ENCODE measurements around the gene RACGAP1. TPM values are rescaled to one million over a fixed set of nuclear protein-coding genes. Genes with fewer than 3 reads are reported as not detected.

RACGAP1 gene
- total and polyA plus RNA-seq, 2 experiments from 2014 or later = 19.0 to 52.8 TPM

DNA sequence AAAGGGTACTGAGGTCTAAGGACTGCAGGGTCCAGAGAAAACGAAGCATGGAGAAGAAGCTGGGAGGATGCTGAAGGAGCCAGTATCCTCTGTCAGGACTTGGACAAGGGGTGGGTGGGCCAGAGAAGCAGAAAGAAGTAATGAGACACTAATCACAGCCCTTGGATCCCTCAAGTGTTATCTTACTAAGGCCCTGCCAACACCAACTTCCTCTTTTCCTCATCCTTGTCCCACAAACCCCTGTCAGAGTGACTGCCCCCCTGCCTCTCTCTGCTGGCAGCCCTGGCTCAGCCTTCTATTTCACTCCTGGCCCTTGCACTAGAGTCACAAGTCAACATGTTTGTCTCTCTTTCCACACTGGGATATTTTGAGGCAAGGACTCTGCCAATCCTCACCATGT is 28.3 kb upstream of the RACGAP1 start:
- no peaks in the 10 kb centered on the region; the same call in none of the 3 replicates for H3K9me3 Mint-ChIP-seq
- Histone ChIP-seq H3K36me3 (ENCODE audit: insufficient read depth) (no peaks in the 10 kb centered on the region), H4K20me1 (replicated peaks; ENCODE audit: insufficient read depth) (no peaks in the 10 kb centered on the region), H3K4me3 (no peak overlapping the region), H3K27ac (ENCODE audit: low read depth) (no peak overlapping the region), H3K4me1 (ENCODE audit: insufficient read depth) (peaks cover 17% of the 10 kb centered on the region), H3K9me2 (ENCODE audit: insufficient read depth) (no peaks in the 10 kb centered on the region), H2AFZ (no peak overlapping the region), H3K79me2 (replicated peaks; ENCODE audit: insufficient read depth) (no peaks in the 10 kb centered on the region), H3F3A (replicated peaks; ENCODE audit: low read depth) (peaks cover 14% of the 10 kb centered on the region), H3K4me2 (no peak overlapping the region), H3K27me3 (ENCODE audit: insufficient read depth) (peaks cover 98% of the 10 kb centered on the region)
- DNase-seq (ENCODE audit: low spot score) (no peak), ATAC-seq (no peak)
- H3K4me1 Mint-ChIP-seq = peaks cover 33% of the 10 kb centered on the region
- no peaks in the 10 kb centered on the region; the same call in 2 of the 3 replicates for H3K36me3 Mint-ChIP-seq (ENCODE audit: low read depth)
- no peak overlapping the region for H3K4me3 Mint-ChIP-seq
- no peak overlapping the region for H3K27ac Mint-ChIP-seq
- peaks cover 76% of the 10 kb centered on the region for H3K27me3 Mint-ChIP-seq (ENCODE audit: insufficient read depth, low read depth, poor library complexity)
- TF ChIP-seq, protein P1, sequence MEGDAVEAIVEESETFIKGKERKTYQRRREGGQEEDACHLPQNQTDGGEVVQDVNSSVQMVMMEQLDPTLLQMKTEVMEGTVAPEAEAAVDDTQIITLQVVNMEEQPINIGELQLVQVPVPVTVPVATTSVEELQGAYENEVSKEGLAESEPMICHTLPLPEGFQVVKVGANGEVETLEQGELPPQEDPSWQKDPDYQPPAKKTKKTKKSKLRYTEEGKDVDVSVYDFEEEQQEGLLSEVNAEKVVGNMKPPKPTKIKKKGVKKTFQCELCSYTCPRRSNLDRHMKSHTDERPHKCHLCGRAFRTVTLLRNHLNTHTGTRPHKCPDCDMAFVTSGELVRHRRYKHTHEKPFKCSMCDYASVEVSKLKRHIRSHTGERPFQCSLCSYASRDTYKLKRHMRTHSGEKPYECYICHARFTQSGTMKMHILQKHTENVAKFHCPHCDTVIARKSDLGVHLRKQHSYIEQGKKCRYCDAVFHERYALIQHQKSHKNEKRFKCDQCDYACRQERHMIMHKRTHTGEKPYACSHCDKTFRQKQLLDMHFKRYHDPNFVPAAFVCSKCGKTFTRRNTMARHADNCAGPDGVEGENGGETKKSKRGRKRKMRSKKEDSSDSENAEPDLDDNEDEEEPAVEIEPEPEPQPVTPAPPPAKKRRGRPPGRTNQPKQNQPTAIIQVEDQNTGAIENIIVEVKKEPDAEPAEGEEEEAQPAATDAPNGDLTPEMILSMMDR (conservative IDR thresholded peaks at IDR 0.05; ENCODE audit: low read depth in 2 of 2) = no peak
- TF ChIP-seq, protein P2, sequence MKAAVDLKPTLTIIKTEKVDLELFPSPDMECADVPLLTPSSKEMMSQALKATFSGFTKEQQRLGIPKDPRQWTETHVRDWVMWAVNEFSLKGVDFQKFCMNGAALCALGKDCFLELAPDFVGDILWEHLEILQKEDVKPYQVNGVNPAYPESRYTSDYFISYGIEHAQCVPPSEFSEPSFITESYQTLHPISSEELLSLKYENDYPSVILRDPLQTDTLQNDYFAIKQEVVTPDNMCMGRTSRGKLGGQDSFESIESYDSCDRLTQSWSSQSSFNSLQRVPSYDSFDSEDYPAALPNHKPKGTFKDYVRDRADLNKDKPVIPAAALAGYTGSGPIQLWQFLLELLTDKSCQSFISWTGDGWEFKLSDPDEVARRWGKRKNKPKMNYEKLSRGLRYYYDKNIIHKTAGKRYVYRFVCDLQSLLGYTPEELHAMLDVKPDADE (IDR thresholded peaks at IDR 0.05) = no peak
- TF ChIP-seq REST (IDR thresholded peaks at IDR 0.05; ENCODE audit: unreplicated experiment) (no peak), EZH2phosphoT487 (IDR thresholded peaks at IDR 0.05; ENCODE audit: unreplicated experiment) (no peak), STAT1 (IDR thresholded peaks at IDR 0.05; ENCODE audit: unreplicated experiment) (no peak), CREB1 (CRISPR knock-in tag; IDR thresholded peaks at IDR 0.05; ENCODE audit: low read depth) (no peak), EZH2 (IDR thresholded peaks at IDR 0.05; ENCODE audit: low read depth, unreplicated experiment) (no peak)

GRCh38 chr12:50052964-50053363 is 27.7 kb upstream of the RACGAP1 start:
- H3K27ac Mint-ChIP-seq = no peak overlapping the region
- no peak overlapping the region for H2AFZ ChIP-seq
- DNase-seq (ENCODE audit: low spot score) = no peak
- H3K79me2 ChIP-seq (replicated peaks; ENCODE audit: insufficient read depth) = no peaks in the 10 kb centered on the region
- H3K4me1 Mint-ChIP-seq = peaks cover 31% of the 10 kb centered on the region
- no peaks in the 10 kb centered on the region; the same call in none of the 3 replicates for H3K9me3 Mint-ChIP-seq
- H3K4me3 ChIP-seq = no peak overlapping the region
- peaks cover 71% of the 10 kb centered on the region for H3K27me3 Mint-ChIP-seq (ENCODE audit: insufficient read depth, low read depth, poor library complexity)
- H3K4me1 ChIP-seq (ENCODE audit: insufficient read depth) = peaks cover 17% of the 10 kb centered on the region
- H3K9me2 ChIP-seq (ENCODE audit: insufficient read depth) = no peaks in the 10 kb centered on the region
- H4K20me1 ChIP-seq (replicated peaks; ENCODE audit: insufficient read depth) = no peaks in the 10 kb centered on the region; the same call in 1 of the 2 replicates
- H3K4me3 Mint-ChIP-seq = no peak overlapping the region
- peaks cover 98% of the 10 kb centered on the region for H3K27me3 ChIP-seq (ENCODE audit: insufficient read depth)
- H3K4me2 ChIP-seq = no peak overlapping the region
- peaks cover 14% of the 10 kb centered on the region for H3F3A ChIP-seq (replicated peaks; ENCODE audit: low read depth)
- ATAC-seq = no peak
- no peak overlapping the region for H3K27ac ChIP-seq (ENCODE audit: low read depth)
- H3K36me3 Mint-ChIP-seq (ENCODE audit: low read depth) = no peaks in the 10 kb centered on the region; the same call in 2 of the 3 replicates
- no peaks in the 10 kb centered on the region for H3K36me3 ChIP-seq (ENCODE audit: insufficient read depth)
- TF ChIP-seq ZNF331 (CRISPR knock-in tag; IDR thresholded peaks at IDR 0.05; ENCODE audit: low read depth) = no peak
- no peak for TF ChIP-seq EZH2 (IDR thresholded peaks at IDR 0.05; ENCODE audit: low read depth, unreplicated experiment)
- TF ChIP-seq JUNB (IDR thresholded peaks at IDR 0.05; ENCODE audit: unreplicated experiment) = no peak

Data from GM23338 (cell line).